GM12878 (cell line): ENCODE measurements around the gene KBTBD3. TPM values are rescaled to one million over a fixed set of nuclear protein-coding genes. Genes with fewer than 3 reads are reported as not detected.

ENCODE experiments used
- BACH1 ChIP-seq: fragments of 450-650 bp; IDR thresholded peaks from 2 replicates; pipeline ENCODE4 v1.6.1; 2017; ENCODE audit warnings: mild to moderate bottlenecking, borderline replicate concordance
- BCLAF1 ChIP-seq: fragments of 450-650 bp; IDR thresholded peaks from 2 replicates; pipeline ENCODE4 v1.6.1; 2017; ENCODE audit warnings: antibody characterized with exemption, mild to moderate bottlenecking, moderate library complexity
- BHLHE40 ChIP-seq, 2 experiments: fragments of 450-650 bp in 1 of 2; IDR thresholded peaks; 2 replicates each; pipeline ENCODE4 v1.6.1; 2011 to 2017; ENCODE audit warnings: low read depth in 2 of 2, borderline replicate concordance in 1 of 2, improper control_type of control experiment in 1 of 2, low read length in 1 of 2, mild to moderate bottlenecking in 1 of 2
- CREB1 ChIP-seq: IDR thresholded peaks from 2 replicates; pipeline ENCODE4 v1.6.1; 2012; ENCODE audit warnings: low read depth, mild to moderate bottlenecking, inconsistent platforms
- FOS ChIP-seq: IDR thresholded peaks from 3 replicates; pipeline ENCODE4 v1.6.1; 2011; ENCODE audit warnings: borderline replicate concordance; ENCODE audit not compliant: insufficient read length; ENCODE audit errors: extremely low read depth
- GABPA ChIP-seq: IDR thresholded peaks from 2 replicates; pipeline ENCODE4 v1.6.1; 2014; ENCODE audit warnings: antibody characterized with exemption, low read depth, mild to moderate bottlenecking, inconsistent platforms
- GATAD2B ChIP-seq: fragments of 450-650 bp; conservative IDR thresholded peaks from 2 replicates; pipeline ENCODE4 v1.6.1; 2017; ENCODE audit warnings: low read depth, mild to moderate bottlenecking, moderate library complexity
- HDAC2 ChIP-seq: fragments of 200-600 bp; sonication (generic); IDR thresholded peaks from 2 replicates; pipeline ENCODE4 v1.6.1; 2017
- JUNB ChIP-seq: IDR thresholded peaks from 2 replicates; pipeline ENCODE4 v1.6.1; 2016; ENCODE audit warnings: antibody characterized with exemption, mild to moderate bottlenecking
- KDM1A ChIP-seq: fragments of 200-600 bp; sonication (generic); IDR thresholded peaks from 2 replicates; pipeline ENCODE4 v1.6.1; 2016; ENCODE audit warnings: borderline replicate concordance
- KLF5 ChIP-seq: fragments of 450-650 bp; IDR thresholded peaks from 2 replicates; pipeline ENCODE4 v1.6.1; 2014; ENCODE audit warnings: mild to moderate bottlenecking; ENCODE audit not compliant: partially characterized antibody
- MEF2A ChIP-seq: IDR thresholded peaks from 2 replicates; pipeline ENCODE4 v1.6.1; 2011; ENCODE audit warnings: low read depth, mild to moderate bottlenecking, low read length, moderate library complexity; ENCODE audit not compliant: insufficient read depth
- MEF2B ChIP-seq: fragments of 450-650 bp; IDR thresholded peaks from 2 replicates; pipeline ENCODE4 v1.6.1; 2018; ENCODE audit warnings: mild to moderate bottlenecking, moderate library complexity; ENCODE audit not compliant: partially characterized antibody, poor library complexity, severe bottlenecking
- MTA3 ChIP-seq: IDR thresholded peaks from 2 replicates; pipeline ENCODE4 v1.6.1; 2012; ENCODE audit warnings: low read length, inconsistent platforms, borderline replicate concordance
- NBN ChIP-seq: fragments of 450-650 bp; IDR thresholded peaks from 2 replicates; pipeline ENCODE4 v1.6.1; 2016
- NKRF ChIP-seq: fragments of 450-650 bp; conservative IDR thresholded peaks from 2 replicates; pipeline ENCODE4 v1.6.1; 2017; ENCODE audit warnings: mild to moderate bottlenecking, moderate library complexity
- POLR2A ChIP-seq: IDR thresholded peaks from 2 replicates; pipeline ENCODE4 v1.6.1; 2011; ENCODE audit warnings: low read depth, mild to moderate bottlenecking, low read length
- POLR2AphosphoS5 ChIP-seq: IDR thresholded peaks from 2 replicates; pipeline ENCODE4 v1.6.1; 2011; ENCODE audit warnings: mild to moderate bottlenecking, low read length, inconsistent platforms
- SREBF1 ChIP-seq: IDR thresholded peaks from 2 replicates; pipeline ENCODE4 v1.6.1; 2012; ENCODE audit warnings: mild to moderate bottlenecking, low read length
- SRF ChIP-seq, 2 experiments: IDR thresholded peaks; 2 replicates each; pipeline ENCODE4 v1.6.1; 2011; ENCODE audit warnings: low read depth in 2 of 2, low read length in 2 of 2, mild to moderate bottlenecking in 1 of 2, moderate library complexity in 1 of 2
- USF2 ChIP-seq: IDR thresholded peaks from 2 replicates; pipeline ENCODE4 v1.6.1; 2011; ENCODE audit warnings: low read depth, low read length, improper control_type of control experiment, borderline replicate concordance
- polyA plus RNA-seq, 11 experiments: library from polyadenylated mRNA; depleted of rRNA in 4 of 11; unstranded in 6 of 11; stranded (reverse) in 5 of 11; fragments of >200 nt; fragmentation: Nextera tagmentation in 4 of 11; fragmentation: Illumina TruSeq in 1 of 11; extraction: Ambion mirVana in 4 of 11; extraction: Trizol in 1 of 11; gene quantifications; 1 replicate in 1 of 11; 2 replicates in 10 of 11; pipeline versions ENCODE4 v1.2.1 to v1.2.3, GENCODE V29; 2011 to 2016; ENCODE audit warnings: inconsistent platforms in 2 of 11, missing spikeins in 2 of 11, low read depth in 1 of 11
- total RNA-seq, 4 experiments: library from RNA; depleted of rRNA in 3 of 4; stranded (reverse); fragments of >200 nt in 3 of 4; fragmentation: Illumina TruSeq in 1 of 4; extraction: Trizol in 1 of 4; gene quantifications; 2 replicates each; pipeline versions ENCODE4 v1.2.1 to v1.2.3, GENCODE V29; 2013 to 2021
- TF ChIP-seq, protein P1 (sequence below): IDR thresholded peaks from 2 replicates; pipeline ENCODE4 v1.6.1; 2011; ENCODE audit warnings: borderline replicate concordance, low read depth, mild to moderate bottlenecking, moderate library complexity, low read length; ENCODE audit not compliant: insufficient read depth, poor library complexity, severe bottlenecking
- TF ChIP-seq, protein P2 (sequence below): IDR thresholded peaks from 2 replicates; pipeline ENCODE4 v1.6.1; 2011; ENCODE audit warnings: low read depth, mild to moderate bottlenecking, low read length, moderate library complexity, borderline replicate concordance; ENCODE audit errors: extremely low read depth

The KBTBD3 gene
- total and polyA plus RNA-seq, 10 of the 15 experiments (the other 5 are each of a cell fraction or from before 2014, with no cell fraction given): 1.9 to 18.1 (median 8.4) TPM

DNA sequence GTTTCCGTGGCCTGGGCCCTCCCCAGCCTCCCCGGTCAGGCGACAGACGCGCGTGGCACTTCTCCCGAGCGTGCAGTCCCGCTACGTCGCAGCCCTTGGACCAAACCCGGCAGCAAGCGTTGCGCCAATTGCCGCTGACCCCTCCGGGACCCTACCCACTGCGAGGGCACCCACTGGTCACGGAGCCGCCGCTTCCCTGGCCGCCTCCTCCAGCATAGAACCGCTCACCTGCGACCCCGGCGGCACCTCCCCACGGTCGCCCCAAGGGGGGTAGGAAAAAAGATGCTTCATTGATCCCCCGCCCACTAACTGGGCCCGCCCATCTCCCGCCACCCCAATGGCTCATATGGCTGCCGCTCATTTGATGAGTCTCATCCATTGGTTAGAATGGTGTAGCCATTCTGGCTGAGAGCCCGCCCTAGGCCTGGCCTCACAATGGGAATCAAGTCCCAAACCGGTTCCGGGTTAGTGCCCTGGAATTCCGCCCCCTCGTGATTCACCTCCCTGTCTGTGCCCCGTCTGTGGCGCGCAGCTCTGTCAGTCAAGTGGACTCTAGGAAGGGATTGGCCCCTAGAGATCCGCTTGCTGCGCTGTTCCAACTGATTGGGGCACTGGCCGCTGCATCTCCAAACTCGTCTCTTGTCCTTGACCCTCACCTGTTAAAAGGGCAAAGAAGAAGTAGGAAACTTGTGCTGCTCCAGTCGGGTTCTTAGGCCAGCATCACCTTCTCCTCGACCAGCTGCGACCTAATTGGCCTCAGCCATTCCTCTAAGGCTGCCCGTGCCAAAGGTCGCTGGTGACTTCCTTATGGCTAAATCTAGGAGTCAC is 55.0 kb downstream of the KBTBD3 start, which contains the start of gene MSANTD4 (continued):
- no peak for TF ChIP-seq HDAC2
- TF ChIP-seq NBN: 0 out of 2 replicates have a peak, but pooled peaks have one; percentile 11
- TF ChIP-seq, protein P1, sequence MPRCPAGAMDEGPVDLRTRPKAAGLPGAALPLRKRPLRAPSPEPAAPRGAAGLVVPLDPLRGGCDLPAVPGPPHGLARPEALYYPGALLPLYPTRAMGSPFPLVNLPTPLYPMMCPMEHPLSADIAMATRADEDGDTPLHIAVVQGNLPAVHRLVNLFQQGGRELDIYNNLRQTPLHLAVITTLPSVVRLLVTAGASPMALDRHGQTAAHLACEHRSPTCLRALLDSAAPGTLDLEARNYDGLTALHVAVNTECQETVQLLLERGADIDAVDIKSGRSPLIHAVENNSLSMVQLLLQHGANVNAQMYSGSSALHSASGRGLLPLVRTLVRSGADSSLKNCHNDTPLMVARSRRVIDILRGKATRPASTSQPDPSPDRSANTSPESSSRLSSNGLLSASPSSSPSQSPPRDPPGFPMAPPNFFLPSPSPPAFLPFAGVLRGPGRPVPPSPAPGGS: no peak
- TF ChIP-seq GATAD2B: peak; percentile 58; the same call in 1 of the 2 replicates
- no peak for TF ChIP-seq KDM1A
- TF ChIP-seq NKRF: peak; percentile 45; the same call in 1 of the 2 replicates
- TF ChIP-seq MTA3: no peak
- TF ChIP-seq, protein P2, sequence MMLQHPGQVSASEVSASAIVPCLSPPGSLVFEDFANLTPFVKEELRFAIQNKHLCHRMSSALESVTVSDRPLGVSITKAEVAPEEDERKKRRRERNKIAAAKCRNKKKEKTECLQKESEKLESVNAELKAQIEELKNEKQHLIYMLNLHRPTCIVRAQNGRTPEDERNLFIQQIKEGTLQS: no peak
- TF ChIP-seq KLF5: no peak
- TF ChIP-seq GABPA: peak; percentile 96
- TF ChIP-seq SRF (IDR thresholded peaks at IDR 0.05; ENCODE audit: low read depth in 2 of 2, low read length in 2 of 2): no peak
- peak; percentile 89 for TF ChIP-seq FOS
- peak; percentile 92 for TF ChIP-seq CREB1
- peak; percentile 58; the same call in 1 of the 2 replicates for TF ChIP-seq BACH1
- peak; percentile 88 for TF ChIP-seq POLR2A
- TF ChIP-seq JUNB: no peak
- no peak for TF ChIP-seq BCLAF1
- TF ChIP-seq POLR2AphosphoS5: peak; percentile 79
- TF ChIP-seq BHLHE40 (IDR thresholded peaks at IDR 0.05; ENCODE audit: borderline replicate concordance in 1 of 2, low read depth in 2 of 2, low read length in 1 of 2): peak; percentile 12 to 82; a peak in 3 of 4 replicates
- TF ChIP-seq USF2: peak; percentile 8; the same call in 1 of the 2 replicates
- TF ChIP-seq MEF2A: no peak
- TF ChIP-seq MEF2B: no peak
- TF ChIP-seq SREBF1: no peak
